Measurements from ENCODE around the gene FDXR.
"Not testable (repeated sequence)": the region's sequence is repeated elsewhere in the genome, so short reads cannot be mapped to it uniquely, and the experiment has no call there.

FDXR gene

GRCh38 chr17:74872313-74873036, at the start of gene FDXR:
Gene FDXR (minus strand): TSS chr17:74872994. CDS start chr17:74872944, 50 bp downstream.
- no peak for DNase-seq

GRCh38 chr17:74922172-74922571, 49.4 kb upstream of the FDXR start:
- no peak for DNase-seq

DNA sequence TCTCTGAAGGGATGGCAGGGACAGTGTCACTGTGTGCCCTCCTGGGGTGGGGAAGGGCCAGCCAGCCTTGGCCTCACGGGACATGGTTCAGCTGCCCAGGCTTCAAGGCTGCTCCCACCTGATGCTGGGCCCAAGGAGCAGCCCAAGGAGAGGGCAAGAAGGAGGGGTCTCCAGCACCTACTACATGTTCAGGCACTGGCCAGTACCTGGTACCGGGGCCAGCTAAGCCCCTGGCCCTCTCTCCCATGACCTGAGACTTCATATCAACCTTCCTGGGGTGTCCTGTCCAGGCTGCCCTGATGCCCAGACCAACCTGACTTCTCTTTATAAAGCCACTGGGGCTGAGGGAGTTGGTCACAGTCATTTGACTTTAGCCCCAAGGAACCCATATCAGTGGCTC, 49.0 kb upstream of the FDXR start:
- no peak for DNase-seq

DNA sequence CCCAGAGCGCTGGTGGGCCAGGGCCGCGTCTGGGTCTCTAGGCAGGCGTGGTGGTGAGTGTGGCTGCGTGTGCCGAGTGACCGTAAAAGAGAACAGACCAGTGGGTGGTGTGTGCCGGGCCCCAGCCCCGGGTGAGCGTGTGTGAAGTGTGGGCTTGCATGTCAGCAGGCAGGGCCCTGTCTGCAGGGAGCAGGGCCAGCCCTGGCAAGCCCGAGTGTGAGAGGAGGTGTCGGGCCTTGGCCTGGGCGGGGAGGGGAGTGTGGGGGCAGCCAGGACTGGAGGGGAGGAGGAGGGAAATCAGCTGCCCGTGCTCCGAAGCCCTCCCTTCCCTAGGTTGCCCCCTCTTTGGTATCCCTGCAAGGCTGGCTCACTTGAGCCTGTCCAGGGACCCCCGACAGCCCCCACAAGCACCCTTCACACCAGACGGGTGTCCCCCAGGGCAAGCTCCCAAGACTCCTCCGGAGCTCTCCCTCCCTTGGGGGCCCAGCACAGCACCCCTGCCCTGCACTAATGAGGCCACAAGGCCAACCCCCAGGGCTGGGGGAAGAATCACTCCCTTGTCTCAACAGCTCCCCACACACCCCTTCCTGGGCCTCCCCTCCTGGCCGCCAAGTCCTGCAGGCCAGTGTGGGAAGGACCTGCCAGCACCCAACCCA, 48.4 kb upstream of the FDXR start:
- no peak for DNase-seq

GRCh38 chr17:74920642-74921025, 47.8 kb upstream of the FDXR start:
- no peak for DNase-seq

GRCh38 chr17:74920306-74920620, 47.5 kb upstream of the FDXR start:
- no peak for DNase-seq

DNA sequence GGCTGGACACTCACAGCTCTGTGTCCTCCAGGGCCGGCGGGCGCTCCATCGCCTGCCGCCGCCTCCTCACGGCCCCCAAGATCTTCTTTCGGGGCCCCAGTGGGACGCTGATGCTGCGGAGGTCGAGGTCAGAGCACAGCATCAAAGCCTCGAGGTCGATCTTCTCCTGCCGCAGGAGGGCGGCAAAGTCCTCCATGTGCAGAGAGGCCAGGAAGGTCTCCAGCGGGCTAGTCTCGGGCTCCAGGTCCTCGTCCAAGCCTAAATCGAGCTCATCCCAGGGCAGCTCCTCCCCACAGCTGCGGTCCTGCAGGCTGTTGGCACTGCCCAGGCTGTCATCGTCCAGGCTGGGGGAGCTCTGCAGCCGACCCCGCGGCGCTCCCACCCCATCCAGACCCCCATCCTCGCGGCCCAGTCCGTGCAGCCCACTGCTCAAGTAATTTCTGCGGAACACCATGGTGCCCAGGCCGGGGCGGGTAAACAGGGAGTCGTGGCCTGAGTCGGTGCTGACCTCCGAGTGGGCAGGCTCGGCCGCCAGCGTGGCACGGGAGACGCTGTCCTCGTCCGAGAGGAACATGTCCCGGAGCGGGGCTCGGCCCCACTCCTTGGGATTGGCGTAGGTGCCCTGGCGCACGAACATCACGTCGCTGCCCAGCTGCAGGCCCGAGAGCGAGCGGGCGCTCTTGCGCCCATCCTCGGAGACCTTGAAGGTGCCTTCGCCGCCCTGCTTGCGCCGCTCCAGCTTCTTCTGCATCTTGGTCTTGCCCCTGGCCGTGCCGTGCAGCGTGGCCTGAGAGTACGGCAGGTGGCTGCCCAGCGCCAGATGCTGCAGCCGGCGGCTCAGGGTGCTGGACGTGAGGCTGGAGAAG, 46.9 kb upstream of the FDXR start:
- DNase-seq: no peak

- DNase-seq: no peak
These were observed 46.1 kb upstream of the FDXR start for GRCh38 chr17:74918906-74919305.

DNA sequence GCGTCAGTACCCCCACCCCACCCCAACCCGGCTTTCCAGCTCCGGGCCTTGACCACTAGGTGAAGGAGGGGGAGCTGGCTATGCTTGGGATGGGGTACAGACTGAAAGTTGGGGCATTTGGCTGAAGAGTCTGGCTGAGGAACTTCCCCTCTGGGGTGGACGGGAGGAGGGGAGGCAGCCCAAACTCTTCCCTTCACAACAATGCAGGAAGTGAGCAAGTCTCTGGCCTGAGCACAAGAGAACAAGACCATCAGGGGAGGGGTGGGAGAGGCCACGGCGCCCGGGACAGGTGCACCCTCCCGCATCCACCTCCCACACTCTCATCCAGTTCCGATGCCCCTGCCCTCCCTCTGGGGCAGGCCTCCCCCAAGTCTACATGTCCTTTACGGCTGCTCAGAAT, 44.6 kb upstream of the FDXR start:
- no peak for DNase-seq

GRCh38 chr17:74916851-74917199, 44.0 kb upstream of the FDXR start:
- DNase-seq: no peak

- no peak for DNase-seq
These were observed 43.5 kb upstream of the FDXR start for GRCh38 chr17:74916136-74916850.

GRCh38 chr17:74911423-74911822, 38.6 kb upstream of the FDXR start:
- DNase-seq: not testable (repeated sequence)

GRCh38 chr17:74909097-74909496, 36.3 kb upstream of the FDXR start:
- not testable (repeated sequence) for DNase-seq

GRCh38 chr17:74907012-74907411, 34.2 kb upstream of the FDXR start:
- no peak for DNase-seq

GRCh38 chr17:74906214-74906793, 33.5 kb upstream of the FDXR start:
- DNase-seq: not testable (repeated sequence)

DNA sequence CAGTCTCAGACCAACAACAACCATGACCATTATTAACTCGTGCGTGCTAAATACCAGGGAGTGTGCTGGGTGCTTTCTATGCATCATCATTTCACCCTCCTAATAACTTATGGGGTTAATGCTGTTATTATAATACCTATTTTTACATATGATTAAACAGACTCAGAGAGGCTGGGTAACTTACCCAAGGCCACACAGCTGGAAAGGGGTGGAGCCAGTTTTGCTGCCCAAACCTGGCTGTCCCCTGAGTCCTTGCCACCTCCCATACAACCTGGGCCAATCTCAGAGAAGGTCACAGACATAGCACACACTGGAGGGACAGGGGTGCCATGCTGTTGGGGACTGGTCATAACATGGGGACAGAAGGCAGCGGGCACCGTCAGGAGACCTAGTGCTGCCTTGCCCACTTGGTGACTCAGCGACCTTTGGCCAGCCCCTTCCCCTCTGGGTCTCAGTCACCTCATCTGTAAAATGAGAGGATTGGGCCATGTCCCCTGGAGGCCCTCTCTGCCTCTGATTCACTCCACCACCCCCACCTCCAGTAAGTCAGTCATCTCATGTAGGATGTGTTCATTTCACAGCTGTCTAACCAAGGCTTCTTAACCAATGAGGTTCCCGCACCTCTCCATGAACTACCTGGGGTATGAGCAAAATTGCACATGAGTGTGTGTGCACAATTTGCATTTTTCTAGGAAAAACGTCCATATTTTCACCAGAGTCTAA, 32.1 kb upstream of the FDXR start:
- no peak for DNase-seq

- no peak for DNase-seq
These were observed 30.9 kb upstream of the FDXR start for GRCh38 chr17:74903671-74904070.

- DNase-seq: no peak
These were observed 30.2 kb upstream of the FDXR start for GRCh38 chr17:74903034-74903433.

DNA sequence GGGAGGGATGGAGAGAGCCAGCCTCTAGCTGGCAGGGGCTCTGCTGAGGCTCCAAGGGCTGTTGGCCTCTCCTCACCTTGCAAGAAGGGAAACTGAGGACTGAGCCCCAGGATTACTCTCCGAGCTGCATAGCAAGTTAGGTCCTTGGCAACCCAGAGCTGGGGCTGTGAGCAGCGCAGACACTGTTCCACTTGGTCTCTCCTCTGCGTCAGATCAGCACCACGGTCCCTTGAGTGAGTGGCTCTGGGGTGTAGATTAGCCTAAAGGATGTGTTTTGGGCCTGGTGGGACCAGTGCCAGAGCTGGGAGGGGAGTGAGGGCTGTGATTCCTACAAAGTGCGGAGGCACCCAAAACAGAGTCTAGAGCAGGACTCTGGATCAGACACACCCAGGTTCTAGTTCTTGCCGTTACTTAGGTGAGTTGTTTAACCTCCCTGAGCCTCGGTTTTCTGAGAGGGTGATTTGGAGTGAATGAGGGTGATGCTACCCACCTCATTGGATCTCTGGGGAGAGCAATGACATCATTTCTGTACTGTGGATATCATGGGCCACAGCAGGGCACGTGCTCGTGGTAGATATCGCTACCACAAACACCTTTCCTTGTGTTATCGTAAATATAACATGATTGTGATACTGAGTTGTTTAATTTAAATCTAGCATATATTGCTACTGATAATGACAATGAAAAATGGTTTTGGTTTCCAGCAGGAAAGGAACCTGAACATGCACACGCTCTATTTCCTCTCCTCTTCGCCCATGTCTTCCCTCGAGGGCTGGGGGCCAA, 28.8 kb upstream of the FDXR start:
- no peak for DNase-seq

GRCh38 chr17:74900208-74900607, 27.4 kb upstream of the FDXR start:
- no peak for DNase-seq

GRCh38 chr17:74898376-74898946, 25.7 kb upstream of the FDXR start:
- DNase-seq: no peak
